Measurements from ENCODE around the gene ZBTB20. TPM values are rescaled to one million over a fixed set of nuclear protein-coding genes. Genes with fewer than 3 reads are reported as not detected.

Gene ZBTB20
- polyA plus RNA-seq, 1 of the 3 experiments (the other 2 are of a cell fraction), result 0.43 TPM

- Histone ChIP-seq H3K9ac (no peak overlapping the region), H3F3A (replicated peaks; ENCODE audit: insufficient read depth) (no peaks in the 10 kb centered on the region), H3K4me3 (ENCODE audit: low read depth in 2 of 2, low read length in 1 of 2) (no peak overlapping the region), H3K9me2 (no peaks in the 10 kb centered on the region), H2AFZ (ENCODE audit: low read depth) (no peak overlapping the region), H3K9me3 (no peaks in the 10 kb centered on the region), H3K4me2 (no peak overlapping the region), H3K79me2 (ENCODE audit: insufficient read depth) (no peaks in the 10 kb centered on the region), H3K36me3 (replicated peaks in 1 of 2; ENCODE audit: control insufficient read depth in 1 of 2, insufficient read depth in 2 of 2, low read length in 1 of 2) (peaks cover 0 to 22% of the 10 kb centered on the region in 2 experiments), H4K20me1 (ENCODE audit: insufficient read depth) (no peaks in the 10 kb centered on the region), H3K4me1 (ENCODE audit: control insufficient read depth in 1 of 2, insufficient read depth in 2 of 2, low read depth in 1 of 2, low read length in 1 of 2) (no peaks in the 10 kb centered on the region), H3K27me3 (ENCODE audit: insufficient read depth) (no peaks in the 10 kb centered on the region), H3K27ac (ENCODE audit: low read depth in 2 of 2, low read length in 1 of 2) (no peak overlapping the region)
- ChIA-PET CTCF (interaction anchor here (2.1 kb wide), 1 partner anchor 13 kb away, joined by 12 read pairs; no protein-coding TSS in a partner anchor), POLR2A (no interaction called here)
- TF ChIP-seq SMC3 (IDR thresholded peaks at IDR 0.05; ENCODE audit: low read depth, low read length), result no peak
- TF ChIP-seq IRF3 (IDR thresholded peaks at IDR 0.05; ENCODE audit: low read depth, low read length), result no peak
- no peak for TF ChIP-seq GABPA (IDR thresholded peaks at IDR 0.05; ENCODE audit: low read depth)
- no peak for TF ChIP-seq TAF1 (IDR thresholded peaks at IDR 0.05; ENCODE audit: borderline replicate concordance, low read depth, low read length)
- TF ChIP-seq YY1 (IDR thresholded peaks at IDR 0.05; ENCODE audit: low read depth), result no peak
- TF ChIP-seq USF1 (IDR thresholded peaks at IDR 0.05; ENCODE audit: borderline replicate concordance, low read depth), result no peak
- TF ChIP-seq MXI1 (IDR thresholded peaks at IDR 0.05; ENCODE audit: low read depth, low read length), result no peak
- no peak for TF ChIP-seq POLR2AphosphoS5 (IDR thresholded peaks at IDR 0.05; ENCODE audit: low read depth, low read length)
- TF ChIP-seq, protein P1, sequence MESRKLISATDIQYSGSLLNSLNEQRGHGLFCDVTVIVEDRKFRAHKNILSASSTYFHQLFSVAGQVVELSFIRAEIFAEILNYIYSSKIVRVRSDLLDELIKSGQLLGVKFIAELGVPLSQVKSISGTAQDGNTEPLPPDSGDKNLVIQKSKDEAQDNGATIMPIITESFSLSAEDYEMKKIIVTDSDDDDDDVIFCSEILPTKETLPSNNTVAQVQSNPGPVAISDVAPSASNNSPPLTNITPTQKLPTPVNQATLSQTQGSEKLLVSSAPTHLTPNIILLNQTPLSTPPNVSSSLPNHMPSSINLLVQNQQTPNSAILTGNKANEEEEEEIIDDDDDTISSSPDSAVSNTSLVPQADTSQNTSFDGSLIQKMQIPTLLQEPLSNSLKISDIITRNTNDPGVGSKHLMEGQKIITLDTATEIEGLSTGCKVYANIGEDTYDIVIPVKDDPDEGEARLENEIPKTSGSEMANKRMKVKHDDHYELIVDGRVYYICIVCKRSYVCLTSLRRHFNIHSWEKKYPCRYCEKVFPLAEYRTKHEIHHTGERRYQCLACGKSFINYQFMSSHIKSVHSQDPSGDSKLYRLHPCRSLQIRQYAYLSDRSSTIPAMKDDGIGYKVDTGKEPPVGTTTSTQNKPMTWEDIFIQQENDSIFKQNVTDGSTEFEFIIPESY (IDR thresholded peaks at IDR 0.05; ENCODE audit: borderline replicate concordance, low read depth), result no peak
- DNase-seq, result no peak
- 100% methylated on average over 6 of the region's 12 CpGs for WGBS (ENCODE audit: low lambda C conversion rate)
These were observed 796.8 kb downstream of the ZBTB20 start for GRCh38 chr3:114350271-114350670.

DNA sequence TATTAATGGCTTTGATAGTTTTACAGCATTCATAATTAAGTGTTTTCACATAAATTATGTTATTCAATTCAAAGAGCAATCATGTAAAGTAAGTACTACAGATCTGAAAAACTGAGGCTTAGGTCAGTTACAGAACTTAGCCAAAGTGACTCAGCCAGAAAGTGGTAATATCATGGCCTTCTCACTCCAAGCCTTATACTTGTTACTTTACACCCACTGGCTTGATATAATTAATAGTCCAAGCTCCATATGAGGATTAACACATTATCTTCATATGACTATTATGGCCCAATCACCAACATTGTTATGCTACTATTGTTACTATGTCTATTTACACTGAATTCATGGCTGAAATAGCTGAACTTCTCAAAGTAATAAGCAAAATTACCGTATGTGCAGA lies 802.6 kb downstream of the ZBTB20 start:
- Histone ChIP-seq H3K9ac (no peak overlapping the region), H3K36me3 (replicated peaks in 1 of 2; ENCODE audit: control insufficient read depth in 1 of 2, insufficient read depth in 2 of 2, low read length in 1 of 2) (peaks cover 11 to 15% of the 10 kb centered on the region in 2 experiments), H3K79me2 (ENCODE audit: insufficient read depth) (no peaks in the 10 kb centered on the region), H3K4me3 (ENCODE audit: low read depth in 2 of 2, low read length in 1 of 2) (no peak overlapping the region), H3K27ac (ENCODE audit: low read depth in 2 of 2, low read length in 1 of 2) (no peak overlapping the region), H3K27me3 (ENCODE audit: insufficient read depth) (no peaks in the 10 kb centered on the region), H3K9me2 (no peaks in the 10 kb centered on the region), H3K9me3 (no peaks in the 10 kb centered on the region), H4K20me1 (ENCODE audit: insufficient read depth) (no peaks in the 10 kb centered on the region), H2AFZ (ENCODE audit: low read depth) (no peak overlapping the region), H3F3A (replicated peaks; ENCODE audit: insufficient read depth) (no peaks in the 10 kb centered on the region), H3K4me1 (ENCODE audit: control insufficient read depth in 1 of 2, insufficient read depth in 2 of 2, low read depth in 1 of 2, low read length in 1 of 2) (no peaks in the 10 kb centered on the region), H3K4me2 (no peak overlapping the region)
- TF ChIP-seq, protein P2, sequence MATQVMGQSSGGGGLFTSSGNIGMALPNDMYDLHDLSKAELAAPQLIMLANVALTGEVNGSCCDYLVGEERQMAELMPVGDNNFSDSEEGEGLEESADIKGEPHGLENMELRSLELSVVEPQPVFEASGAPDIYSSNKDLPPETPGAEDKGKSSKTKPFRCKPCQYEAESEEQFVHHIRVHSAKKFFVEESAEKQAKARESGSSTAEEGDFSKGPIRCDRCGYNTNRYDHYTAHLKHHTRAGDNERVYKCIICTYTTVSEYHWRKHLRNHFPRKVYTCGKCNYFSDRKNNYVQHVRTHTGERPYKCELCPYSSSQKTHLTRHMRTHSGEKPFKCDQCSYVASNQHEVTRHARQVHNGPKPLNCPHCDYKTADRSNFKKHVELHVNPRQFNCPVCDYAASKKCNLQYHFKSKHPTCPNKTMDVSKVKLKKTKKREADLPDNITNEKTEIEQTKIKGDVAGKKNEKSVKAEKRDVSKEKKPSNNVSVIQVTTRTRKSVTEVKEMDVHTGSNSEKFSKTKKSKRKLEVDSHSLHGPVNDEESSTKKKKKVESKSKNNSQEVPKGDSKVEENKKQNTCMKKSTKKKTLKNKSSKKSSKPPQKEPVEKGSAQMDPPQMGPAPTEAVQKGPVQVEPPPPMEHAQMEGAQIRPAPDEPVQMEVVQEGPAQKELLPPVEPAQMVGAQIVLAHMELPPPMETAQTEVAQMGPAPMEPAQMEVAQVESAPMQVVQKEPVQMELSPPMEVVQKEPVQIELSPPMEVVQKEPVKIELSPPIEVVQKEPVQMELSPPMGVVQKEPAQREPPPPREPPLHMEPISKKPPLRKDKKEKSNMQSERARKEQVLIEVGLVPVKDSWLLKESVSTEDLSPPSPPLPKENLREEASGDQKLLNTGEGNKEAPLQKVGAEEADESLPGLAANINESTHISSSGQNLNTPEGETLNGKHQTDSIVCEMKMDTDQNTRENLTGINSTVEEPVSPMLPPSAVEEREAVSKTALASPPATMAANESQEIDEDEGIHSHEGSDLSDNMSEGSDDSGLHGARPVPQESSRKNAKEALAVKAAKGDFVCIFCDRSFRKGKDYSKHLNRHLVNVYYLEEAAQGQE (IDR thresholded peaks at IDR 0.05; ENCODE audit: low read depth, low read length), result no peak
- no peak for TF ChIP-seq EZH2phosphoT487 (IDR thresholded peaks at IDR 0.05; ENCODE audit: borderline replicate concordance, low read depth)
- TF ChIP-seq YY1 (IDR thresholded peaks at IDR 0.05; ENCODE audit: low read depth), result no peak
- no peak for TF ChIP-seq GATA2 (CRISPR knock-in tag; IDR thresholded peaks at IDR 0.05)
- no peak for TF ChIP-seq FOXJ3 (CRISPR knock-in tag; IDR thresholded peaks at IDR 0.05)
- TF ChIP-seq FOSL2 (IDR thresholded peaks at IDR 0.05; ENCODE audit: borderline replicate concordance, low read depth), result no peak
- no peak for TF ChIP-seq FOXM1 (IDR thresholded peaks at IDR 0.05; ENCODE audit: low read depth)
- no peak for TF ChIP-seq RFX5 (IDR thresholded peaks at IDR 0.05; ENCODE audit: low read length)
- no peak for TF ChIP-seq RXRA (IDR thresholded peaks at IDR 0.05; ENCODE audit: borderline replicate concordance, low read depth)
- no peak for TF ChIP-seq SIN3A (IDR thresholded peaks at IDR 0.05; ENCODE audit: borderline replicate concordance, low read depth, low read length)
- TF ChIP-seq POLR2AphosphoS5 (IDR thresholded peaks at IDR 0.05; ENCODE audit: low read depth, low read length), result no peak
- no peak for TF ChIP-seq GABPA (IDR thresholded peaks at IDR 0.05; ENCODE audit: low read depth)
- no peak for TF ChIP-seq TEAD4 (IDR thresholded peaks at IDR 0.05; ENCODE audit: borderline replicate concordance, insufficient read depth)
- WGBS (ENCODE audit: low lambda C conversion rate), result 96% methylated on average over 1 of the region's 1 CpG
- CTCF ChIA-PET, result interaction anchor here (0.6 kb wide), 1 partner anchor 20 kb away, joined by 4 read pairs; no protein-coding TSS in a partner anchor
- no peak for DNase-seq
- POLR2A ChIA-PET, result no interaction called here

Data from SK-N-SH (cell line).